CD4-positive, alpha-beta T cell treated with Interferon alpha-2 for 1 hour (primary cell): ENCODE data around the gene ATXN1L.
"Not testable (repeated sequence)": the region's sequence is repeated elsewhere in the genome, so short reads cannot be mapped to it uniquely, and the experiment has no call there.

Source experiments
- DNase-seq, 2 donors: peaks; one replicate each; pipeline ENCODE4 v3.0.0-alpha.2; 2020 to 2022

ATXN1L gene

DNA sequence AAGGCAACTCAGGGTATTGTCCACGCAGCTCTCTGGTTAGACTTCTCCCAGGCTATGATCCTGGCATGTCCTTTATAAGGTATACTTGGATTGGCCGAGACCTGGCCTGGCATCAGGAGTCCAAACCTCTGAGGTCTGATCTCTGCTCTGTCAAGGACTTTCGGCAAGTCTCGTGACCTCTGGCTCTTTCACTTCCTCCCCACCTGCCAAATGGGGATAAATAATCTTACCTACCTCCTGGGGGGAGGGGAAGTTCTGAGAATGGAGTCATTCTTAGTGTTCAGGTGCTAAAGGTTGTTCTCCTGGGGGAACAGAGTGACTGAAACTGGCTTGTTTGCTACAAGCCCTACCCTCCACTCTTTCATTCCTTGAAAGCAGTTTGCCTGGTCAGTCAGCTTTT lies 7.6 kb downstream of the ATXN1L start:
- DNase-seq, result peak in 1 of 2 donors; percentile 29

DNA sequence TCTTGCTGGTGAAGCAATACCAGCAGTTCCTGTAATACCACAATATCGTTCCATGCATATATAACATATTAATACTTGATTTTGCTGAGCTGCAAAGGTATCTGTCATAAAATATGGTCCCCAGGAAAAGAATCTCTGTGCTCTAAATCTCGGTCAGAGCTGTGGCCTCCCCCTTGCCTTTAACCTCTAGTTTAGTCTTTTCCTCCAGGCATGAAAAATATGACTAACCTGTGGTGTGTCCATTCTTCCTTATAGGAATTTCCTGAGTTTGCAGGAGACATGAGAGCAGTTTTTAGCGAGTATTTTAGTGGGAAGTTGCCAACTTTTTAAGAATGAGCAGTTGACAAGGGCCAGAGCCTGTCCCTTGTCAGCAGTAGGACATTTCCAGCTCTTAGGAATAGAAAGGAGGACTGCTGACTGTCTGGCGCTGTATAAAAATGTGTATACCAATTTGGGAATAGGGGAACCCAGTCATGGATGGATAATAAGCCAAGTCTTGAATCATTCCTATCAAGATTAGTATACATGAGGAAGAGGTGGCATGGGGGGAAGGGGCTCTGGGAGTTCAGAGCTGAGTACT lies 8.7 kb downstream of the ATXN1L start:
- no peak for DNase-seq

DNA sequence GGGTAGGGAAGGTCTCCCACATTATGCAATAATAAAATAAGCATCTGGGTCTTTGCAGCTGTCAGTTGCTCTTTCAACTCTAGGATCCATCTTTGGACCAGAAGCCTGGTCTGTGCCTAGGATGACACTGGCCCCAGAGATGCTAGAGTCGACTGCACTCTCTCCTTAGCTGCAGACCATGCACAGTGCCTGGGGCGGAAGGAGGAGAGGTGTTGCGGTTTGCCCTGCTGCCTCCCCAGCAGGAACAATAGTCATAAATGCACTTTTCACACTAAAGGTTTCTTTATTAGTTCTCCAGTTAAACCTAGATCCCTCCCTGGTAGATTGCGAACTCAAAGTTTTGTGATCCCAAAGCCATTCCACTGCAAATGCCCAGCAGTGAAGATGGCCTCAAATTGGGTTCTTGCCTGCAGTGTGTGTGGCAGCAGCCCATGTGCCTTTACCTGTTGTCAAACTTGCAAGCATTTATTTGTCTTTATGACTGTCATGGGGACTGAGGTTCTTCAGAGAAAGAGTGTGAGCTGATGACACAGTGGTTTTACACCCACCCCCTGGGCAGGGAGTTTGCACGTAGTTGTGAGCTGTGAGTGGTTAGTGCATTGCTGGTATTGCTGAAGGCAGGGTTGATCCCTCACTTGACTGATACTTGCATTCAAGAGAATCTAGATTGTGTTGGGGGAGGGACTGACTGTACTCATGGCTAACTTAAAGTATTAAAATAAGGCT lies 10.3 kb downstream of the ATXN1L start:
- DNase-seq, result peak in 1 of 2 donors; percentile 51

DNA sequence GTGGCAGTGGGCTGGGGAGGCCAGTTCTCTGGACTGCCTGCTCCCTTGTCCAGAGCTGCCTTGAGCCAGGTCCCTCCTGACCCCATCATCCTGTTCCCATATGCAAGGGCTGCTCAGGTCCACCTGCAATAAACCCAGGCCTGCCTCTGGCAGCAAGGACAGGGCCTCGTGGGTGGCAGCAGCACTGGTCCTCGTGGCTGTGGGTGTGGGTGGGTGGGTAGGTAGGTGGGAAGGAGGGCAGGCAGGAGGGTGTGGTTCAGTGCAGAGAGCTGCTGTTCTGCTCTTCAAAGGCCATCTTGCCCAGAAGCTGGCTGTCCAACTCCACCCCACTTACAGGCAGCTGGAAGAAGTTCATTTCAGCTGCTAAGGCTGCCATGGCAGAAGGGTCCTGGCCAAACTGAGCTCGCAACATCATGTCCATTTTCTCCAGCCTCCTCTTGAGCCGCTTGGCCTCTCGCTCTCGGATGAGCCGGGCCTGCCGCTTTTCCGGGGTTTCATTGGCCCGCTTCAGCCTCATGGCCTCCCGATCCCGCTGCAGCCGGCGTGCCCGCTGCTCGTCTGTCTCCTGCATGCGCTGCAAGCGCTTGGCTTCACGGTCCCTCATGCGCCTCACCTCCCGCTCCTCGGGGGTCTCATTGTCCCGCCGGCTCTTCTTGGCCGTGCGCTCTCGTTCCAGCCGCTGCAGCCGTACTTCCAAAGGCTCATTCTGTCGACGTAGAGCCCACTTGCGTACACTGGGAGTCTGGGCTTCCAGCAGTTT lies 14.2 kb downstream of the ATXN1L start:
- DNase-seq, result no peak

DNA sequence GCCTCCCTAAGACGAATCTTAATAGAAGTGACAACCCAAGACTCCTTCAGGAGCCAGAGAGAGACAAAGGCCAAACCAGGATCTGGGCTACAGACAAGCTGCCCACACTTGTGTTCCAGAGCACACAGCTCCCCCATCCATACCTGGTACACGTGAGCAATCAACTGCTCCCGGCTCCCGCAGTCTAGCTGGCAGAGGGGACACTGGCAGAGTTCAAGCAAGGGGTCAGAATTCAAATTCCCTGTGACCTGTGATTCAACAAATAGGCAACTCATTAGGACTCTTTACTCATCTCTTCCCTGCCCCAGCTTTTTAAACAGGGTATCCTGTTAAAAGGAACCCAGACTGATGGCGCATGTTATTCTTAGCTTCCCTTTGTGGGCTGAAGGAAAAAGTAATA lies 18.2 kb downstream of the ATXN1L start:
- no peak for DNase-seq

DNA sequence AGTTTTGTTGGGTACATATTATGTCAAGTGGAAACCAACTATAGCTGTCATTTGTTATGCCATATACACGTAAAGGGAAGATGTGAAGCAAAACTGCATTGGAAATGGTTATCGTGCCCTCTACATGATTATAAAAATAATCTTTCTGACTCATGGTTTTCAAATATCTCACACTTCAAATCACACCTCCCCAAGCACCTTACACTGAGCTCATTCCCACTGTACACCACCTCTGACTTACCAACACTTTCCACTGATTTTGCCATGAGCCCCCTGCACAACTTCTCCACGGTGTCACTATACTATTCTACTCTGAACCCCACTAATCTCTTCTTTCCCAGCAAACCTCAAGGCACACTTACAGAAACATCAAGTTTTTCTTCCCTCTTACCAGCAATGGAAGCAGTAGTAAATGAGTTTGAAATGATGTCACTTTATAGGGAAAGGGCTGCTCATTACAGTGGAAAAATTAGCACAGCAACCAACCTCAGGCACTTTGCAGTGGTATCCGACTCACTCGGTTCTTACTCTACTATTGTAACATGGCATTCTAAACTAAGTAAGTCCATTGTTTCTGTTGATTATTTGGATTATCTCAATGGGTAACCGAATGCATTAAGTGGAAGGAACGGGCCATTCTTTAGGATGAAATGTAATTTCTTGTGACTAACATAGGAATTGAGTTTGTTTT lies 19.5 kb downstream of the ATXN1L start:
- no peak for DNase-seq

DNA sequence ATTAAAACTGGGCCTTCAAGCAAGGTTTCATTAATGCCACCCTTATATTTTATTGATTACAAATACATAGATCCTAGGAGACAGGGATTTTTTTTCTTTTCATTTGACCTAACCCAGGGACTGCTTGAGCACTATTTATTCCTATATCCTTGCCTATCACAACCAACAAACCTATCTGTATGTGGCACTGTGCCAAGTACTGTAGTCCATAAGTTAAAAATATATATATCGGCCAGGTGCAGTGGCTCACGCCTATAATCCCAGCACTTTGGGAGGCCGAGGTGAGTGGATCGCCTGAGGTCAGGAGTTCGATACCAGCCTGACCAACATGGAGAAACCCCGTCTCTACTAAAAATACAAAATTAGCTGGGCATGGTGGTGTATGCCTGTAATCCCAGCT lies 21.4 kb downstream of the ATXN1L start:
- not testable (repeated sequence) for DNase-seq

DNA sequence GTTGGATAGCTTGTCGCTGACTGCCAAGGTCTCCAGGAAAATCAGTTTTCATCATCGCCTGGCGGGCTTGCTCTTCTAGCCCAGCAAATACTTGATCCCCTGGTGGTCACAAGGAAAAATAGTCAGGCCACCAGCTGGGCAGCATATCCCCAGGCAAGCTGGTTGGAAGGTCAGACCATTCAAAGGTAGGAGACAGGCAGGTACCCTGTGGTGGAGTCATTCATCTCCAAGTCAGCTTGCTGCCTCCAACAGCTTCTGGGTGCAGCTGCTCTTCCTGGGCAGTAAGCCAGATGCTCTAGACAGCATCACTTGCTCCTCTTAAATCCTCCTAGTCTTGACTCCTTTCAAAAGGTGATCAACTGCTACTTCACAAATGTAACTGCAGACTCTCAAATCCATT lies 22.2 kb downstream of the ATXN1L start:
- no peak for DNase-seq

DNA sequence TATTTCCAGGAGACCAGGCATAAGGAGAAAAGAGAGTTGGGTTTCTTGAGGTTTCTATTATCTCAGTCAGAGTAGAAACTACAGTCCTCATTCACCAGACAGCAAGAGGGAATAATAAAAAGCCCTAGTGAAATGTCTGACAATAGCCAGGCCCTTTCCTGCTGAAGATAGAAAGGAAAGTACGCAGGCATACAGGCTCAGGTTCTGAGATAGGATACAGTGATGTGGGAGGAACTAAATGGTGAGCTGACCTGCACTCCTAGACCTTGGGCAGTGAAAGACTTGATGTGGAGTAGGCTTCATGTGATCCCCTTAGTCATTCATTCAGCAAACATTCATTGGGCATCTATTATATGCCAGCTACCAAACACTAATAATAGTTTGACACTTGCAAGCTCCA lies 23.3 kb downstream of the ATXN1L start:
- DNase-seq, result no peak

DNA sequence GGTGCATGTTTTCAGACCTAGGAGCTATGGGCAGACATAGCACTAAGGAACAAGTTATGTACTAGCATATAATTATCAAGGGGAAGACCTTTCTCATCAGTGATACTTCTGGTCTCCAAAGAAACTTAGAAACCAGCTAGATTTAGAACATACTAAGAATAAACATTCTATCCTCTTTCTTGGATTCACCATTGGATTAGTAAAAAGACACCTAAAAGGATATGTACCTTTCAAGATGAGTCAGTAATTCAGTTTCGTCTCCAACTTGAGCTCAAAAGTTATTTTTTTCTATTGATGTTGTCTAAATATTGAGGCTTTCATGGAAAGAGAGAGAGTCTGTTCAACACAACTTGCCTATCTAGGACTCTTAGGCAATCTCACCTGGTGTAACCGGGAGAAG lies 25.0 kb downstream of the ATXN1L start:
- DNase-seq, result no peak

DNA sequence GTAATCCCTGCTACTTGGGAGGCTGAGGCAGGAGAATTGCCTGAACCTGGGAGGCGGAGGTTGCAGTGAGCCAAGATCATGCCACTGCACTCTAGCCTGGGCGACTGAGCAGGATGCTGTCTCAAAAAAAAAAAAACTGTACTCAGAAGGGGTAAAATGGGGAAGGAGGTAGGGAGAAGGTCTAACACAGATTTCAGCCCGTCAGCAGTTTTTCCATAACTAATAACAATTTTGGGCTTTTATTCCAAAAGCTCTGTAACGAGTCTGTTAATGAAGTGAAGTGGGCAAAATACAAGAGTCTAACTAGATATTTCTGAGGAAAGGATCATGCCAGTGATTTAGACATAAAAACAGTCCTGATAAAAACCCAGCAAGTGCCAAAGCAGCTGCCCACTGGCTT lies 27.4 kb downstream of the ATXN1L start:
- DNase-seq, result no peak

DNA sequence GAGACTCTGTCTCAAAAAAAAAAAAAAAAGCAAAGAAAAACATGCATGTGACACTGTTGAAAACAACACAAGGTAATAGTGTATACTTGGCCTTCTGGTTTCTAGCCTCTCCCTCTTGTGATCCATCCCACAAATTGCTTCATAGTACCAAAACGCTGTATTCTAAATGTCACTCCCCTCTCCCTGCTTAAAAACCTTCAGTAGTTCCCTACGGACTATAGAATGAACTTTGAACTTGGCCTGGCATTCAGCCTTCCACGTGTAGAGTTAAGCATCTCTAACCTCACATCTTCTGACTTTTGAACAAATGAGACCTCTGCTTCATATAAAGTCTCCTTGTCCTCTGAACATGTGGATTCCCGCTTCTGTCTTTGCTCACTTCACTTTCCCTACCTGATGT lies 33.1 kb downstream of the ATXN1L start:
- DNase-seq, result no peak

DNA sequence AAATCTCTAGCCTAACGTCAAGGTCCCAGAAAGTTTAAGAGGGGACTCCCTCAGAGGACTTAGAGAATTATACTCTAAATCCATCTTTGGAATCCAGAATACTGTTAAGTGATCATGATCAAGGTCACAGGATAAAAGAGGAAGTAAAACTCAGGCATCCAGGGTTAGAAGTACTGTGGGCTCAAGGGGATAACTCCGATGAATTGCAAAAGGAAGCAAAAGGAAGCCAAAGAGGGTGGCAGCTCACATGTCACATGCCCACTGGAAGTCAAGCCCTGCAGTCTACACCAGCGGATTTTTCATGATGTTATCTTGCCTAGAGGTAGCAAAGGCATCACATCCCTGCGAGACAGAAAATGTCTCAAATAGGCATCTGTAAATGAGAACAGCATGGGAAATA lies 34.4 kb downstream of the ATXN1L start:
- no peak for DNase-seq

DNA sequence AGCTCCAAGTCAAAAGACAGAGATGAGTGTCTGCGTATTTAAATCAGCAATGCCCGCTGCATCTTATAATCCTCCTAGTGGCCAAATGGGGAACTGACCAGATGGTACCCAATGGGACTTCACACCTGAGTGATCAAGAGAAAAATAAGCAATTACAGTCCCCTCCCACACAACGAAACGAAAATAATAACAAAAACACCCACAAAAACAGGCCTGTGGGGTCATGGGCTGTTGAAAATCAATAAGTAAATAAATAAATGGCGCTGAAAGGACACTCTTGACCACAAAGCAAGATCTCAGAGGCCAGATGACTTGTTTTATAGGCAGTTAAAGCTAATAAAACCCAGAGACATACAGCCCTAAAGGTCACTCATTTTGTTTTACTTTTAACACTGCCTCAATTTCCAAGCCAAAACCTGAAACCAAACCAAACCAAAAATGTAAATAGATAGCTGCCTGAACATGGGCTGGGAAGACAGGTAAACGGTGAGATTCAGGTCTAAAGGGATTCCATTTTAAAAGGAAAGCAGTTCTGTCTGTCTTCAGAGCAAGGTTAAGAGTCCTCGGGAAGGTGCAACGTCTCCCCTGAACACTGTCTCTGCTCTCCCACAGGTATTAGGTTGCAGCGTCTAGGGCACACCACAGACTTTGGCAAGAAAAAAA lies 36.9 kb downstream of the ATXN1L start:
- peak; percentile 82 to 92 for DNase-seq

DNA sequence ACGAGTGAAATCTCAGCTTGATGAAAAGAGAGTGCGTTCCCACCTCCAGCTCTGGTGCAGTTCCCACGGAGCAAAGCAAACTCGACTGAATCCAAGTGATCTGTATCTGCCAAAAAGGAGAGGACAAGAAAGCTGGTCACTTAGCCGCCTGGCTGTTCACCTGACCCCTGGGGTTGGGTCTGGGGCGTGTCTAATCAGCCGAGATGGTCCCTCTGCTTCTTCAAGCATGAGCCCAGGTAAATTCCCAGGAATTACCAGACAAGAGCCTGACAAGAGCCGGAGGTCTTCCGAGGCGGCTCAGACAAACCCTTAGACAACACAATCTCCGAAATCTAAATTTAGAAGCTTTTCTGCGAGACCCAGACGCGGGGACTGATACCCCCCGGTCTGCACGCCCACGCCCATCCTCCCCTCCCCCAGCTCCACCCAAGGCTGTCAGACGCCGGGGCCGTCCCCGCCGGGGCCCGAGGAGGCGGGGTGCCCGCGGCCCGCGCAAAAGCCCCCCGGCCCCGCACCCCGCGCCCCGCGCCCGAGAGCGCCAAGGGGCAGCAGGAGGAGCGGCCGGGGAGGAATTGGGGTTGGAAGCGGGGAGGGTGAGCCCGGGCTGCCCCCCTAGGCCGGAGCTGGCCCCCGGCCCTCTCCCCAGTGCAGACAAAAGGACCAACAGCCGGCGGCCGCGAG lies 37.5 kb downstream of the ATXN1L start:
- peak; percentile 55 to 63 for DNase-seq

DNA sequence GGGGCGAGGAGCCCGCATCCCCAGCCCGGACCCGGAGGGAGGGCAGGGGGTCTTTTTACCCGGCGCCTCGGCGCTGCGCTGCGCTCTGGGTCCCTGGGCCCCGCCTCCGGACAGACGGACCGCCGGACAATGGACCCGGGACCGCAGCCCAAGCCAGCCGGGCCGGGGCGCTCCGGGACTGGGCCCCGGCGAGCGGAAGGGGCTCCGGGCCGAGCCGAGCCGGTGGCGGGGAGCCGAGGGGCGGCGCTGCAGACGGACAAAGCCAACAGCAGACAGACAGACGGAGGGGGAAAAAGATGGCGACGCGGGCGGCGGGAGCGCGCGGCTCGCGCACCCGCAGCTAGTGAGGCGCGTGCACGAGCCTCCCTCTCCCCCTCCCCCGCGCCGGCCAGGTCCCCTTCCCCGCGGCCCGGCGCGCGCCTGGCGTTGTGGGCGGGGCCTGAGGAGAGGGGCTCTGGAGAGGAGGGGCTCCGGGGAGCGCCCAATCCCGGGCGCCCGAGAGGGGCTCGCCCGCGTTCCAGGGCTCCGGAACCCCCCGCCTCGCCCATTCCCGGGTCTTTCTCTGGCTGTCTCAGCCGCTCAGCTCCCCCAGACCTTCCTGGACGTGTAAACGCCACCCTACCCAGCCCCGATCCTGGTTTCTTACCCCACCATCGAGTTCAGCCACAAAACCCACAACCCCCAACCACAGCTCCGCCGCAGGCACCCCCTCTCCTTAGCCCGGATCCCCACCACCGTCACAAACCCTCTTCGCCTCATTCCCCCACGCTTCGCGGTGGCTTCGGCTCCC lies 38.3 kb downstream of the ATXN1L start, which contains the start of gene ZNF821:
ZNF821 (minus strand) TSS at position 334 of the 790 bp plus-strand sequence. CDS start 4,236 bp downstream, outside the sequence.
- DNase-seq, result peak; percentile 78 to 83

DNA sequence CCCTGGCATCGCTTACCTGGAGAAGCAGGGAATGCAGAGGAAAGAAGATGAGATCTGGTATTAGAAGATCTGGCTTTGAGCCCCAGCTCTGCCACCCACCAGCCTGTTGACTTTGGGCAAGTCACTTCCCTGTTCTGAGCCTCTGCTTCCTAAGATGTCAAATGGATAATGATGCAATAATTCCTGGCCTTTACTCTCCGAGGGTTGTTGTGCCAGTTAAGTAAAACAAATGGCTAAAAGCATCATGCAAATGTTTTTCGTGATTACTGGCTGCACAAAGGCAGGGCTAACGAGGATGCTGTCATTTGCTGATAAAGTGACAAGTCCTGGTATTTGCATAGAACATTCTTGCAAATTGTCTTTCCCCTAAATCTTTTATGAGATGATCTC lies 39.5 kb downstream of the ATXN1L start:
- no peak for DNase-seq

DNA sequence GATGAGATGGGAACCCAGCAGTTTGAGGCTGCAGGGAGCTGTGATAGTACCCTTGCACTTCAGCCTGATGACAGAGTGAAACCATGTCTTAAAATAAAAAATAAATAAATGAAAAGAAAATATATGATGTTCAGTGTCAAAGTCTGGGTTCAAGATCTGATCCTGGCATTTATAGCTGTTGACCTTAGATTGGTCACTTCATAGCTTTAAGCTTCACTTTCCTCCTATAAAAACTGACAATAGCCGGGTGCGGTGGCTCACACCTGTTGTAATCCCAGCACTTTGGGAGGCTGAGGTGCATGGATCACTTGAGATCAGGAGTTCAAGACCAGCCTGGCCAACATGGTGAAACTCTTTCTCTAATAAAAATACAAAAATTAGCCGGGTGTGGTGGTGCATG lies 43.4 kb downstream of the ATXN1L start:
- DNase-seq, result no peak

DNA sequence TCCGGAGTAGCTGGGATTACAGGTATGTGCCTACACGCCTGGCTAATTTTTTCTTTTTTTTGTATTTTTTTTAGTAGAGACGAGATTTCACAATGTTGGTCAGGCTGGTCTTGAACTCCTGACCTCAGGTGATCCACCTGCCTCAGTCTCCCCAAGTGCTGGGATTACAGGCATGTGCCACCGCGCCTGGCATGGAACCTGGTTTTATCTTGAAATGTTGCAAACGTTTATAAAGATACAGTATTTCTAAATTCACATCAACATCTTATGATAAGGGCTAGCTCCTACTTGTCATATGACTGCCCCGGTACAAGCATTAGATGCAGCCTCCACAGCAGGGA lies 48.1 kb downstream of the ATXN1L start:
- DNase-seq, result no peak

DNA sequence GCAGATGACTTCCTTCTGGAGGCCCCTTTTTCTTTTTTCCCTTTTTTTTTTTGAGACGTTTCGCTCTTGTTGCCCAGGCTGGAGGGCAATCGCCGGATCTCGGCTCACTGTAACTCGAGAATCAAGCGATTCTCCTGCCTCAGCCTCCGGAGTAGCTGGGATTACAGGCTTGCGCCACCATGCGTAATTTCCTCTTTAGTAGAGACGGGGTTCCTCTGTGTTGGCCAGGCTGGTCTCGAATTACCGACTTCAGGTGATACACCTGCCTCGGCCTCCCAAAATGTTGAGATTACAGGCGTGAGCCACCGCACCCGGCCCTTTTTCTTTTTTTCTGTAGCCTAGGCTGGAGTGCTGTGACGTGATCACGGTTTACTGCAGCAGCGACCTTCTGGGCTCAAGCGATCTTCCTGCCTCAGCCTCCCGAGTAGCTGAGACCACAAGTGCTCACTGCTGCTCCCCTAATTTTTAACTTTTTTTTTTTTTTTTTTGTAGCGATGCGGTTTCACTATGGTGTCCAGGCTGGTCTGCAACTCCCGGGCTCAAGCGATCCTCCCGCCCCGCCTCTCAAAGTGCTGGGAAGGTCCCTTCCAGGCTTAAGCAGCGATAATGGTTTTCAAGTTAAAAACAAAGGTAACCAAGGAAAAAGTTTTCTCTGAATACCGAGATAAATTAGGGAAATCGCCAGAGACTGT lies 48.6 kb downstream of the ATXN1L start:
- DNase-seq, result peak; percentile 41 to 52
